ENCODE measurements around the gene VPREB3. TPM values are rescaled to one million over a fixed set of nuclear protein-coding genes. Genes with fewer than 3 reads are reported as not detected.

VPREB3 gene
- total and polyA plus RNA-seq, 2 of the 8 experiments (the other 6 are each of a cell fraction or from before 2014, with no cell fraction given): 0.52 to 4.6 TPM

DNA sequence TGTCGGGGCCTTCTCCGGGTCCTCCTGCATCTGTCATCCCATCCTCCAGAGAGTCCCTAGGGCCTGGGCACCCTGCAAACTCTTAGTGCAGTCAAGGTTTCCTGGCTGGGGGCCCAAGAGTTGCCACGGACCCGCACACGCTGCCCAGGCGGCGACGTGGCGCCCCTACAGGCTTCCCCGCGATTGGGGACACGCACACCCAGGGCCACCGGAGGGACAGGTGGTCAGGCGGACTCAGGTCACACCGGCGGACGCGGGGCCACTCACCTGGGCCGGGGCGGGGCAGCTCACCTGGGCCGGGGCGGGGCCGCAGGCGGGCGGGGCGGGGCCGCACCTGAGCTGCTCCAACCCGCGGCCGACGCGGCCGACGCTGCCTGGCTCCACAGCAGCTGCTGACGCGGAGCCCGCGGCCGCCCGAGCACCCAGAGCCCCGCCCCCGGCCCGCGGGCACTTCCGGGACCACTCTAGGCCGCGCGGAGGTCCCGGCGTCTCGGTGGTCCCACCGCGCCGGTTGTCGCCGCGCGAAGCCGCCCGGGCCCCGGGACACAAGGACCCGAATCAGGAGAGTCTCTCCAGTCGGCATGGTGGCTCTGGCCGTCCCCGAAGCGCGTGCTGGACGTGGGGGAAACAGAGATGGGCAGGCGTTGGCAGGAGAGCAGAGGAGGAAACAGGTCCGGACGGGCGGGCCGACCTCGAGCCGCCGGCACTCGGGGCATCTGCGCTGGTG, 3.3 kb downstream of the VPREB3 start, which contains the start of gene ZNF70 (continued):
- TF ChIP-seq, protein P1, sequence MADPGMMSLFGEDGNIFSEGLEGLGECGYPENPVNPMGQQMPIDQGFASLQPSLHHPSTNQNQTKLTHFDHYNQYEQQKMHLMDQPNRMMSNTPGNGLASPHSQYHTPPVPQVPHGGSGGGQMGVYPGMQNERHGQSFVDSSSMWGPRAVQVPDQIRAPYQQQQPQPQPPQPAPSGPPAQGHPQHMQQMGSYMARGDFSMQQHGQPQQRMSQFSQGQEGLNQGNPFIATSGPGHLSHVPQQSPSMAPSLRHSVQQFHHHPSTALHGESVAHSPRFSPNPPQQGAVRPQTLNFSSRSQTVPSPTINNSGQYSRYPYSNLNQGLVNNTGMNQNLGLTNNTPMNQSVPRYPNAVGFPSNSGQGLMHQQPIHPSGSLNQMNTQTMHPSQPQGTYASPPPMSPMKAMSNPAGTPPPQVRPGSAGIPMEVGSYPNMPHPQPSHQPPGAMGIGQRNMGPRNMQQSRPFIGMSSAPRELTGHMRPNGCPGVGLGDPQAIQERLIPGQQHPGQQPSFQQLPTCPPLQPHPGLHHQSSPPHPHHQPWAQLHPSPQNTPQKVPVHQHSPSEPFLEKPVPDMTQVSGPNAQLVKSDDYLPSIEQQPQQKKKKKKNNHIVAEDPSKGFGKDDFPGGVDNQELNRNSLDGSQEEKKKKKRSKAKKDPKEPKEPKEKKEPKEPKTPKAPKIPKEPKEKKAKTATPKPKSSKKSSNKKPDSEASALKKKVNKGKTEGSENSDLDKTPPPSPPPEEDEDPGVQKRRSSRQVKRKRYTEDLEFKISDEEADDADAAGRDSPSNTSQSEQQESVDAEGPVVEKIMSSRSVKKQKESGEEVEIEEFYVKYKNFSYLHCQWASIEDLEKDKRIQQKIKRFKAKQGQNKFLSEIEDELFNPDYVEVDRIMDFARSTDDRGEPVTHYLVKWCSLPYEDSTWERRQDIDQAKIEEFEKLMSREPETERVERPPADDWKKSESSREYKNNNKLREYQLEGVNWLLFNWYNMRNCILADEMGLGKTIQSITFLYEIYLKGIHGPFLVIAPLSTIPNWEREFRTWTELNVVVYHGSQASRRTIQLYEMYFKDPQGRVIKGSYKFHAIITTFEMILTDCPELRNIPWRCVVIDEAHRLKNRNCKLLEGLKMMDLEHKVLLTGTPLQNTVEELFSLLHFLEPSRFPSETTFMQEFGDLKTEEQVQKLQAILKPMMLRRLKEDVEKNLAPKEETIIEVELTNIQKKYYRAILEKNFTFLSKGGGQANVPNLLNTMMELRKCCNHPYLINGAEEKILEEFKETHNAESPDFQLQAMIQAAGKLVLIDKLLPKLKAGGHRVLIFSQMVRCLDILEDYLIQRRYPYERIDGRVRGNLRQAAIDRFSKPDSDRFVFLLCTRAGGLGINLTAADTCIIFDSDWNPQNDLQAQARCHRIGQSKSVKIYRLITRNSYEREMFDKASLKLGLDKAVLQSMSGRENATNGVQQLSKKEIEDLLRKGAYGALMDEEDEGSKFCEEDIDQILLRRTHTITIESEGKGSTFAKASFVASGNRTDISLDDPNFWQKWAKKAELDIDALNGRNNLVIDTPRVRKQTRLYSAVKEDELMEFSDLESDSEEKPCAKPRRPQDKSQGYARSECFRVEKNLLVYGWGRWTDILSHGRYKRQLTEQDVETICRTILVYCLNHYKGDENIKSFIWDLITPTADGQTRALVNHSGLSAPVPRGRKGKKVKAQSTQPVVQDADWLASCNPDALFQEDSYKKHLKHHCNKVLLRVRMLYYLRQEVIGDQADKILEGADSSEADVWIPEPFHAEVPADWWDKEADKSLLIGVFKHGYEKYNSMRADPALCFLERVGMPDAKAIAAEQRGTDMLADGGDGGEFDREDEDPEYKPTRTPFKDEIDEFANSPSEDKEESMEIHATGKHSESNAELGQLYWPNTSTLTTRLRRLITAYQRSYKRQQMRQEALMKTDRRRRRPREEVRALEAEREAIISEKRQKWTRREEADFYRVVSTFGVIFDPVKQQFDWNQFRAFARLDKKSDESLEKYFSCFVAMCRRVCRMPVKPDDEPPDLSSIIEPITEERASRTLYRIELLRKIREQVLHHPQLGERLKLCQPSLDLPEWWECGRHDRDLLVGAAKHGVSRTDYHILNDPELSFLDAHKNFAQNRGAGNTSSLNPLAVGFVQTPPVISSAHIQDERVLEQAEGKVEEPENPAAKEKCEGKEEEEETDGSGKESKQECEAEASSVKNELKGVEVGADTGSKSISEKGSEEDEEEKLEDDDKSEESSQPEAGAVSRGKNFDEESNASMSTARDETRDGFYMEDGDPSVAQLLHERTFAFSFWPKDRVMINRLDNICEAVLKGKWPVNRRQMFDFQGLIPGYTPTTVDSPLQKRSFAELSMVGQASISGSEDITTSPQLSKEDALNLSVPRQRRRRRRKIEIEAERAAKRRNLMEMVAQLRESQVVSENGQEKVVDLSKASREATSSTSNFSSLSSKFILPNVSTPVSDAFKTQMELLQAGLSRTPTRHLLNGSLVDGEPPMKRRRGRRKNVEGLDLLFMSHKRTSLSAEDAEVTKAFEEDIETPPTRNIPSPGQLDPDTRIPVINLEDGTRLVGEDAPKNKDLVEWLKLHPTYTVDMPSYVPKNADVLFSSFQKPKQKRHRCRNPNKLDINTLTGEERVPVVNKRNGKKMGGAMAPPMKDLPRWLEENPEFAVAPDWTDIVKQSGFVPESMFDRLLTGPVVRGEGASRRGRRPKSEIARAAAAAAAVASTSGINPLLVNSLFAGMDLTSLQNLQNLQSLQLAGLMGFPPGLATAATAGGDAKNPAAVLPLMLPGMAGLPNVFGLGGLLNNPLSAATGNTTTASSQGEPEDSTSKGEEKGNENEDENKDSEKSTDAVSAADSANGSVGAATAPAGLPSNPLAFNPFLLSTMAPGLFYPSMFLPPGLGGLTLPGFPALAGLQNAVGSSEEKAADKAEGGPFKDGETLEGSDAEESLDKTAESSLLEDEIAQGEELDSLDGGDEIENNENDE (IDR thresholded peaks at IDR 0.05; ENCODE audit: insufficient replicate concordance, low read length): no peak
- TF ChIP-seq BACH1 (IDR thresholded peaks at IDR 0.05; ENCODE audit: low read length): no peak
- no peak for TF ChIP-seq JUN (IDR thresholded peaks at IDR 0.05; ENCODE audit: low read depth, low read length)
- TF ChIP-seq POLR2AphosphoS5 (IDR thresholded peaks at IDR 0.05; ENCODE audit: low read depth, low read length): no peak
- TF ChIP-seq SP2 (IDR thresholded peaks at IDR 0.05; ENCODE audit: low read length): peak; percentile 73
- TF ChIP-seq HDAC2 (IDR thresholded peaks at IDR 0.05; ENCODE audit: borderline replicate concordance in 1 of 2, low read depth in 2 of 2, low read length in 2 of 2): peak in 1 of 2 experiments; percentile 69; a peak in 1 of 4 replicates
- TF ChIP-seq EZH2 (IDR thresholded peaks at IDR 0.05; ENCODE audit: low read depth, low read length, severe bottlenecking): no peak
- no peak for TF ChIP-seq ZNF274 (IDR thresholded peaks at IDR 0.05; ENCODE audit: borderline replicate concordance, extremely low read depth, low read length)
- TF ChIP-seq RXRA (IDR thresholded peaks at IDR 0.05; ENCODE audit: insufficient read depth, low read depth, low read length): no peak
- TF ChIP-seq MAFK (IDR thresholded peaks at IDR 0.05; ENCODE audit: low read depth, low read length): no peak
- no peak for TF ChIP-seq JUND (IDR thresholded peaks at IDR 0.05; ENCODE audit: low read length)
